GM19468 (cell line): ENCODE measurements around the gene KCTD6.

Source experiments
- ATAC-seq: cut with Tn5 transposase; IDR thresholded peaks from one replicate; pipeline ENCODE4 v1.9.1; 2021; ENCODE audit warnings: mild to moderate bottlenecking, moderate library complexity, moderate number of reproducible peaks; ENCODE audit not compliant: unreplicated experiment; ENCODE audit errors: extremely low read depth

KCTD6 gene

GRCh38 chr3:58491506-58492402, at the start of gene KCTD6:
KCTD6 (plus strand) TSS chr3:58492096; CDS start chr3:58498756, 6,660 bp downstream.
- ATAC-seq, result peak; percentile 93

GRCh38 chr3:58452176-58452575, 39.7 kb upstream of the KCTD6 start:
- ATAC-seq, result no peak

- no peak for ATAC-seq
Measured at GRCh38 chr3:58459160-58459559, 32.7 kb upstream of the KCTD6 start.

GRCh38 chr3:58462829-58463180, 29.1 kb upstream of the KCTD6 start:
- no peak for ATAC-seq

GRCh38 chr3:58463181-58463941, 28.5 kb upstream of the KCTD6 start:
- peak; percentile 32 for ATAC-seq

- ATAC-seq, result no peak
Measured at GRCh38 chr3:58463942-58464271, 28.0 kb upstream of the KCTD6 start.

- no peak for ATAC-seq
Measured at GRCh38 chr3:58464866-58465265, 27.0 kb upstream of the KCTD6 start.

GRCh38 chr3:58466899-58467563, 24.9 kb upstream of the KCTD6 start:
- no peak for ATAC-seq

GRCh38 chr3:58469096-58469495, 22.8 kb upstream of the KCTD6 start:
- no peak for ATAC-seq

- ATAC-seq, result no peak
Measured at GRCh38 chr3:58470363-58471024, 21.4 kb upstream of the KCTD6 start.

GRCh38 chr3:58471025-58471887, 20.6 kb upstream of the KCTD6 start:
- no peak for ATAC-seq

GRCh38 chr3:58473275-58473674, 18.6 kb upstream of the KCTD6 start:
- no peak for ATAC-seq

- no peak for ATAC-seq
Measured at GRCh38 chr3:58474348-58474911, 17.5 kb upstream of the KCTD6 start.

GRCh38 chr3:58474967-58475578, 16.8 kb upstream of the KCTD6 start:
- ATAC-seq, result no peak

GRCh38 chr3:58478781-58479180, 13.1 kb upstream of the KCTD6 start:
- ATAC-seq, result no peak

GRCh38 chr3:58480309-58480708, 11.6 kb upstream of the KCTD6 start:
- ATAC-seq, result no peak

GRCh38 chr3:58482917-58483636, 8.8 kb upstream of the KCTD6 start:
- ATAC-seq, result no peak

GRCh38 chr3:58484045-58484721, 7.7 kb upstream of the KCTD6 start:
- no peak for ATAC-seq
